ENCODE results near the gene MEGF6.
A peak's percentile ranks its signal among the peaks of the same experiment; 100 is the strongest.

The MEGF6 gene

DNA sequence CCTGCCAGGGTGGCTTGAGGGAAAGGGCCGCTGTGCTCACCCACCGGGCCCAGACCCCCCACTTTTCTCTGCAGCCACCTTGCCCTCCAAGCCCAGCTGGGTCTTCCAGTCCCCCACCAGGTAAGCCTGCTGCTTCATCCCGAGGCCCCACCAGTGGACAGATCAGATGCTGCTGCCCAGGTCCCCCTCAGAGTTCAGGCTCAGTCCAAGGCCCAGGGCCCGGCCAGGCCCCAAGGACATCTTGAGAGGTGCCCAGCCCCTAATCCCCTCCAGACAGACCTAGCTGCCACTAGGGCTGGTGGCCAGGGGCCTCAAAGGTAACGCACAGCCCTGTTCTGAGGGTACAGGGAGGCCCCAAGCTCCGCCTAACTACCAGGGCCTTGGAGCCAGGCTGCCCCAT lies 58.6 kb downstream of the MEGF6 start:
- DNase-seq (ENCODE audit: low spot score): no peak

GRCh38 chr1:3552176-3552575 lies 59.1 kb downstream of the MEGF6 start:
- no peak for DNase-seq (ENCODE audit: low spot score)

GRCh38 chr1:3551711-3552110 lies 59.6 kb downstream of the MEGF6 start:
- no peak for DNase-seq (ENCODE audit: low spot score)

GRCh38 chr1:3551290-3551678 lies 60.0 kb downstream of the MEGF6 start:
- no peak for DNase-seq (ENCODE audit: low spot score)

DNA sequence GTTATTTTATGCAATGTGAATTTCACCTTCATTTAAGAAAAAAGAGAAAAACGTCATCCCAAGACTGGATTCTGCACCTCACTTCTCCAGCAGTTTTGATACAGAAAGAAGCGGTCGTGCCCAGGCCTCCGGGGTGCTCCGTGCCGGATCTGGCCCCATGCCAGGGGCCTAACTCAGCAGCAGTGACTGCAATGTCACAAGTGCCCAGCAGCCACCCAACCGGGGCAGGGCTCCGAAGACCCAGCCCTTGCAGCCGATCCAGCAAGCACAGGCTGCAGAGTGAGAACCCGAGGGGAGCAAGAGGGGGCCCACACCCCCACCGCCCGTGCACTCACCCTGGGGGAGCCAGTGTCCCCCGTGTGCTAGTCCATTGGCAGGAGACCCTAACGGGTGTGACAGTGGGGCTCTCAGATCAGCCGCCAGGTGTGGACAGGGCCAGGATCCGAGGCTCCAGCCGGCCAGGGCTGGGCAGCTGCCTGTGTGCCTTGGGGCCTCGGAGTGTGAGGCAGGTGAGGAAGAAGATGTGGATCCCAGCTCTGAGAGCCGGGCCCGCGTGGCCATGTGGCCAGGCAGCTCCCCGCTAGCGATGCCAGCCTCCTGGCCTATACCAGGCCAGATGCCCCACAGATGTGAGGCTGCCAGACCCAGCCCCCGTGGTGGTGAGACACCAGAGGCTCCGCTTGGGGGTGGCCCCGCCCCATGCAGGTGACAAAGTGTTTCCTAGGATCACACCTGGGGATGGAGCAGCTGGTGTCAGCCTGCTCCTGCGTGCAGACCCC lies 60.6 kb downstream of the MEGF6 start:
- no peak for DNase-seq (ENCODE audit: low spot score)

GRCh38 chr1:3548895-3549294 lies 62.4 kb downstream of the MEGF6 start:
- no peak for DNase-seq (ENCODE audit: low spot score)

DNA sequence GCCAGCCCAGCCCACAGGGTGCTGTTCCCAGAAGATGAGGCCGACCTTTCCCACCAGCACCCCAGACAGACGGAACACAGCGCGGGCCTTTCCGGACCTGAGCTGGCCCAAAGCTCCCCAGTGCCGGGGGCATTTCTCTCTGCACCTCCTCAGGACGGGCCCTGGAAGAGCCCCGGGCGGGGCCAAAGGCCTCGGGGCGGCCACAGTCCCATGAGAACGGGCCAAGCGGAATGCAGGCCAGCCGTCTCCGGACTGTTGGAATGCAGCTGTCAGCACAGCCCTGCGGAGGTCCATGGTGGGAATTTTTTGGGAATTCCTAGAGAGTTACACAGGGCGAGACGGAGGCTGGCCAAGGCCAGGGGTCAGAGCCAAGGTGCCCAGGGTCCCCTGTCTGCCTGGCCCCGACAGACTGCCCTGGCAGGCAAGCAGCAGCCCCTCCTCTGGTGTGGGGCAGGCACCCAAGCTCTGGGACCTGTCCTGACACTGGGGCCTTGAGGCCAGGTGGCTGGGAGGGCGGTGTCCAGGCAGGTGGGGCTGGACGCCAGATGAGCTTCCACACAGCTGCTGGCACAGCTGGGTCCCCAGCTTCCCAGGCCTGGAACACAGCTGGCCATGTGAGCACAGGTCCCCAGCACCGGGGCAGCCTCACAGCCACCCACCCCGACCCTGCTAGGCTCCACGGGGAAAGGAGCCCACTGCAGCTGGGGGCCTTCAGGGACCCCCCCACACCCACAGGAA lies 63.0 kb downstream of the MEGF6 start:
- DNase-seq (ENCODE audit: low spot score): no peak

DNA sequence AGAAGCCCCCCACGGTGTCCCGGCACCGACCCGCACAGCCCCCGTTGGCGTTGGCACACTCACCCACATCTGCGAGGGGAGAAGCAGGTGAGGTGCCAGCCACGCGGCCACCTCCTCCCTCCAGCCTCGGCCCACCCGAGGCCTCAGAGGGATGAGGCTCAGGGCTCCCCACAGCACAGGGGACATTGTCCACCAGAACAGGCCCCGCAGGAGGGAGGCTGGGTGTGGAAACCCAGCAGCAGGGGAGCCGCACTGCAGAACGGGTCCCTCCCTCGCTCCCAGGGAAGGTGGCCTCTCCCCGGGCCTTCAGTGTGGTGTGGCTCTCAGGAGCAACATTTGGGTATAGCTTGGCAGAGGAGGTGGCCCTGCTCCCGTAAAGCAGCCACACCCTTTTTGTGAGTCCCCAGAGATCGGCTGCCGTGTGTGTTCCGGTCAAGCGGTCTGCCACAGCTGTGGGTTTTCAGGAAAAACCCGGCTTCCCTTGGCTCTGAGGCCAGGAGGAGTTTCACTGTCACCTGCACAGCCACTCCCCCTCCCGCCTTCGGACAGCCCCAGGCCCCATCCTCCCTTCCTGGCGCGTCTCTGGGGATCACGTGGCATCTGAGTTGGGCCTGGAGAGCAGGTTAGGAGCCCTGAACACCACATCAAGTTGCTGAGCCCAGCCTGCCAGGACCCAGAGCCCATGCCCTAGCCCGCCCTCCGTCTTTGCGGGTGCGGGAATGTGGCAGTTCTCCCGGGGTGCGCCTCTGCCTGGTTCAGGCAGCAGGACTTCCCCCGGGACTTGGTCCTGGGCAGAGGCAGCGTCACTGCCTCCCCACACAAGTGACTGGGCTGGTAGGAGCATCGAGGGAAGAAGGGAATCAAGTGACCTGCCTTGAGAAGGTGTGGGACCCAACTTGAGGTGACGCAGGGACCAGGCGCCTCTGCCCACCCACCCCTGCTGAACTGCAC lies 64.0 kb downstream of the MEGF6 start:
- DNase-seq (ENCODE audit: low spot score): no peak

DNA sequence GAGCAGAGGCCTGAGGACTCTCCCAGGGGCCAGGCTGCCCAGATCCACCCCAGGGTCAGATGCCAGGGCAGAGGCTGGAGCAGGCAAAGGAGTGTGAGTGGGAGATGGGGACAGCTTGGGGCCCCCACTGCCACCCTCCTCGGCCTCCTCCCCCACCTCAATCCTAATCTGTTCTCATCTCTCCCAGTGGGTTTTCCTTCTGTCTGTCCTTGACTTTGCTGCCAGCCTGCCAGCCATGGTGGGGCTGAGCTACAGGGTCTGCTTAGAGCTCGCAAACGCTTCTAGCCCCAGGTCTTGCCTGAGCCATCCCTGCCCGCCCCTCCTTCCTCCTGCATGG lies 65.3 kb downstream of the MEGF6 start:
- DNase-seq (ENCODE audit: low spot score): no peak

DNA sequence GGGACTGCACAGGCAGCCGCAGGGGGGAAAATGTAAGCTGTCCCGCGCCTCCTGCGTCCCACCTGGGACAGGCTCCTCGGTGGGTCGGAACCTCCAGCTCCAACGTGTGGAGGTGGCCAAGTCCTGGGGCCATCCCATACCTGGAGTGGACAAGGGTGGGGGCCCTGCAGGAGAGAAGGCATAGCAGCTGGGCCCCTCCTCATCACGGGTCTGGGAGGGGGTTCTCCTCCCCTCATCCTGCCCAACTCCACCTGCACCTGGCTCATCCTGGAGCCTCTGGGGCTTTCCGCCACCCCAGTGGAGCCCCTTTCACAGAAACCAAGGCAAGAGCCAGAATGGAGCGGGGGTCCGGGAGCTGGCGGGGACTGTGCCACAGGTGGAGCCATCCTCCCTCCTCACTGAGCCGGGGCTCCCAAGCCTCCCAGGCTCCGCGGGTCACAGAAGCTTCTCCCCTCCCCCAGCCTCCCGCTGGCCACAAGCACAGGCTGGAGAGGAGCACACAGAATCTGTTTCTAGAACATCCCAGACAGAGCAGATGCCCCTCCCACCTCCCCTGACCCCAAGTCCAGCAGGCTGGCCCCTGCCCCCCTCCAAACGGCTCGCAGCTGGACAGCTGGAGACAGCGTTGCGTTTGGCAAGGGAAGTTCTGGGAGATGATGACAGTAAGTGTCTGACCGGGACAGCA lies 65.8 kb downstream of the MEGF6 start:
- DNase-seq (ENCODE audit: low spot score): peak; percentile 62

- DNase-seq (ENCODE audit: low spot score): no peak
Observed at GRCh38 chr1:3544040-3544977, 67.0 kb downstream of the MEGF6 start.

DNA sequence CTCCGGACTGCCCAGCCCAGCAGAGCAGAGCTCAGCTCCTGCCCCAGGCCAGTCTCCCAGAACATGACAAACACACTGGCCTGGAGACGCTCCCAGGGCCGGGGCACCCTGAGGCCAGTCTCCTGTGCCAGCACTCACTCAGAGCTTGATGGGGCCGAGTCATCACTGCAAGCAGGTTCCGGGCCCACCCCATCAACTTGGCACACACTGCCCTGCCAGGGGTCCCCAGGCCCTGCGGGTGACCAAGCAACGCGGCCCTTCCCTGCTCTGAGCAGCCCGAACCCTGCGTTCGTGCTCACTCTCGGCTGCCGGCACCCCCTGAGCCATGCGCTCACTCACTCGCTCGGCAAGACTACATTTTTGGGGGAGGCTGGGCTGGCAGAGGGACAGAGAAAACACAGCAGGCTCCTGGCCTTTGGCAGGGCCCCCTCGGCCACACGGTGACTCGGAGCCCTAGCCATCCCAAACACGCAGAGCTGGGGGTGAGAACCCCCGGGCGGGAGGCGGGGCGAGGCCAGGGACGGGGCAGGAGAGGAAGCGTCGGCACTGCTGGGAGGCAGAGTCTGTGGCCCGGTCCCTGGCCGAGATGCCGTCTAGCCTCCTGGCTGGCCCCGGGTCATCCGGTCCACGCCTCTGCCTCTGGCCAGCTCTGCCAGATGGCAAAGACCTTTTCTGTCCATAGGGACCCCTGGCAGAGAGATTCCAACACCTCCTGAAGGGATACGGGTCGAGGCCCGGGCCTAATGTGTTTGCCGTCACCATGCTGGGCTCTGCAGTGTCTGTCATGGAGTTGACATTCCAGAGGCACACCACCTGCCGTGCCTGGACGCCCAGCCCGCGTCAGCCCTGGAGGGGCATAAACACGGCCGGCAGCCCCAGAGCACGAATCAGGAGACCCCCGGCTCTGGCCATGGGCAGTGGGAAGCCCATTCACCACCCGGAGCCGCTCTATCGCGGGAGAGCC lies 68.0 kb downstream of the MEGF6 start:
- DNase-seq (ENCODE audit: low spot score): peak; percentile 64

DNA sequence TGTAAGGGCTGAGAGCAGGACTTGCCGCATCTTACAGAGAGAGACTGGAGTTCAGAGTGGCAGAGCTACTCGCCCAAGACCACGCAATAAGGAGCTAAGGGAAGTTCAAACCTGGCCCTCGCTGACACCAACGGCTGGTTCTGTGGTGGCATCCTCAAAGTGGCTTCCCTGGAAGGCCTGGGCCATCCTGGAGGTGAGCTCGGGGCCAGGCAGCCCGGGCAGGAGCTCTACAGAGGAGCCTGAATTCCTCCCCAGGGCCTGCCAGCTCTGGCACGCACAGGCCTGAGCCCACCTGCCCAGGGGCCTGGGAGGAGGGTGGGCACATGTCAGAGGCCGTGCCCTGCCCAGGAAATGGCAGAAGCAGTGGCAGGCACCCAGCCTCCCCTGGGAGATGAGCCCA lies 68.6 kb downstream of the MEGF6 start:
- no peak for DNase-seq (ENCODE audit: low spot score)

- no peak for DNase-seq (ENCODE audit: low spot score)
Observed at GRCh38 chr1:3541936-3542335, 69.4 kb downstream of the MEGF6 start.

- no peak for DNase-seq (ENCODE audit: low spot score)
Observed at GRCh38 chr1:3541465-3541864, 69.8 kb downstream of the MEGF6 start.

DNA sequence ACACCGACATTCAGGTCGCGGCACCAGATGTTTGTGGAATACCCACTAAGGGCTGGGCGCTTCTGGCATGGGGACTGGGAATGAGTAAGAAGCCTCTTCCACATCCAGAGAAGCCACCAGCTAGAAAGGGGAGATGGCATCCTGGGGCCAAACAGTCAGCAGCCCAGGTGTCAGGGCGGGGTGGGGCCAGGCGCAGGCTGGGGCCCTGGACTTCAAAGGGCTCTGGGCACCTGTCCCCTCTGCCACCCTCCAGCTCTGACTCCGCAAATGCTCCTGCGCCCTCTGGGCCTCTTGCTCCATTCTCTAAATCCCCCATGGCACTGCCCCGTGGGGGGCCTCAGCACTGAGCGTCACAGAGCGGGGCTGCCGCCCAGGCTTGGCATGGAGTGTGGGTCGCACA lies 70.4 kb downstream of the MEGF6 start:
- no peak for DNase-seq (ENCODE audit: low spot score)

DNA sequence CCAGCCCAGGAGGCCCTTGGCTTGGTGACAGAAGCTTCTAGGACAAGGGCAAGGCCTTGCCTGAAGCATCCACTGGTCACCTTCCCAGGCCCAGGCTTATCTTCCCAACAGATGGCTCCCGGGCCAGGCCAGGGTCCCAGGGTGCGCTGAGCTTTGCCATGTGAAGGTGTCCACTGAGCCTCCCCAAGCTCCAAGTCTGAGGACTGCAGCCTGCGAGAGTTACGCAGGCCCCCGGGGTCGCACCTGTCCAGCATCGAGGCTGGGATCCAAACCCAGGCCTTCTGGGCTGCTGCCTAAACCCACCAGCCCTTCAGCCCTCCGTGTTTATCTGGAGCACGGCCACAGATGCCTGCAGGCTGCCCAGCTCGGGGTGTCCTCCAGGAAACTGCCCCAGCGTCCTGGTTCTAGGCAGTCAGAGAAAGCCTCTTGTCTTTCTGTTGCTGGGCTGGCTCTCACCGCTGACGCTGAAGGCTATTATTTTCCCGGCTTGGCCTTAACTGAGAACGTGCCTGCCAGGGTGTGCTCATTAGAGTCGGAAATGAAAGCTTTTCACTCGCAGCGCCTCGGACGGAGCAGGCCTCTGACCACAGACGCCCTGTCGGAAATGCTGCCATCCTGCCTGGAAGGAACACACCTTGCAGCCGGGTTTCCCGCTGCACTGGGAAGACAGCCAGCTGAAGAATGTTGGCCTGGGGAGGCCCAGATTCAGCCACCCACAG lies 71.4 kb downstream of the MEGF6 start:
- no peak for DNase-seq (ENCODE audit: low spot score)

GRCh38 chr1:3537359-3537758 lies 73.9 kb downstream of the MEGF6 start:
- DNase-seq (ENCODE audit: low spot score): no peak
